ENCODE results near the gene WDR59.

DNA sequence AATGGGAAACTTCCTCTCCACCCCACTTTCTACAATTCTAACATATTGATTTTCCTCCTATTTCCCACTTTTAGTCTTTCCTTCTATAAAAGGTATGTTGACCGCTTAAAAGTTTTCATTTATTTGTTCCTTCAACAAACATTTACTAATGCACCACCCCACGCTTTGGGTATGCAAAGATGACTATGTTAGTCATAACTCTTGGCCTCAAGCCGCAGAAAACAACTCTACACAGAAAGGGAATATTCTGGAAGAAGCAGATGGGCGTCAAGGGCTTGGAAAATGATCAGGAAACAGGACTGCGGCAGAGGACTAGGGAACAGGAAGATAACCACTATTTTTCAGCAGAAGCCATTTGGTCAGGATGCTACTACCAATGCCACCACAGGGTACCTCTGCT, 153.5 kb downstream of the WDR59 start:
- TF ChIP-seq, protein P1, sequence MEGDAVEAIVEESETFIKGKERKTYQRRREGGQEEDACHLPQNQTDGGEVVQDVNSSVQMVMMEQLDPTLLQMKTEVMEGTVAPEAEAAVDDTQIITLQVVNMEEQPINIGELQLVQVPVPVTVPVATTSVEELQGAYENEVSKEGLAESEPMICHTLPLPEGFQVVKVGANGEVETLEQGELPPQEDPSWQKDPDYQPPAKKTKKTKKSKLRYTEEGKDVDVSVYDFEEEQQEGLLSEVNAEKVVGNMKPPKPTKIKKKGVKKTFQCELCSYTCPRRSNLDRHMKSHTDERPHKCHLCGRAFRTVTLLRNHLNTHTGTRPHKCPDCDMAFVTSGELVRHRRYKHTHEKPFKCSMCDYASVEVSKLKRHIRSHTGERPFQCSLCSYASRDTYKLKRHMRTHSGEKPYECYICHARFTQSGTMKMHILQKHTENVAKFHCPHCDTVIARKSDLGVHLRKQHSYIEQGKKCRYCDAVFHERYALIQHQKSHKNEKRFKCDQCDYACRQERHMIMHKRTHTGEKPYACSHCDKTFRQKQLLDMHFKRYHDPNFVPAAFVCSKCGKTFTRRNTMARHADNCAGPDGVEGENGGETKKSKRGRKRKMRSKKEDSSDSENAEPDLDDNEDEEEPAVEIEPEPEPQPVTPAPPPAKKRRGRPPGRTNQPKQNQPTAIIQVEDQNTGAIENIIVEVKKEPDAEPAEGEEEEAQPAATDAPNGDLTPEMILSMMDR (optimal IDR thresholded peaks at IDR 0.05 in 1 of 3, IDR thresholded peaks at IDR 0.05 in 1 of 3, conservative IDR thresholded peaks at IDR 0.05 in 1 of 3; ENCODE audit: extremely low read depth in 1 of 3, insufficient read depth in 2 of 3, low read length in 3 of 3): no peak
- no peak for TF ChIP-seq EZH2 (IDR thresholded peaks at IDR 0.05; ENCODE audit: low read length)

Measured in keratinocyte (primary cell).